ENCODE data around the gene LMBR1L. TPM values are rescaled to one million over a fixed set of nuclear protein-coding genes. Genes with fewer than 3 reads are reported as not detected.
A peak's percentile ranks its signal among the peaks of the same experiment; 100 is the strongest.
"Not testable (repeated sequence)": the region's sequence is repeated elsewhere in the genome, so short reads cannot be mapped to it uniquely, and the experiment has no call there.

Gene LMBR1L
- total RNA-seq, 1 experiment from 2014 or later, result 47.2 TPM

GRCh38 chr12:49129332-49130150 lies 18.9 kb upstream of the LMBR1L start:
- intact Hi-C loops (cut with micrococcal nuclease; ENCODE audit: unreplicated experiment), result loop anchor here (2.0 kb wide), 1 partner anchor 59 kb away; the partner anchor contains the start of gene TUBA1A
- BruUV-seq (replicated peaks), result no TSS peak
- ChIA-PET POLR2A (ENCODE audit: low non-redundant PET) (interaction anchor here (0.6 to 1.0 kb wide), 2 partner anchors 20 to 59 kb away, joined by 3 to 4 read pairs; partner anchors contain the start of gene TUBA1A), CTCF (interaction anchor here (0.5 to 1.3 kb wide), 3 partner anchors 9 to 41 kb away, joined by 3 to 8 read pairs (median 3); no protein-coding TSS in a partner anchor)
- Histone ChIP-seq H3K27me3 (replicated peaks; ENCODE audit: insufficient read depth, low read depth, low read length, poor library complexity) (no peaks in the 10 kb centered on the region), H3K9me3 (ENCODE audit: low read depth, low read length, poor library complexity, severe bottlenecking) (no peaks in the 10 kb centered on the region), H3K4me1 (ENCODE audit: insufficient read depth, low read length, poor library complexity, severe bottlenecking) (peaks cover 25% of the 10 kb centered on the region), H3K27ac (ENCODE audit: low read depth, low read length, poor library complexity, severe bottlenecking) (peak overlapping the region; percentile 100), H3K36me3 (ENCODE audit: insufficient read depth, low read length, poor library complexity, severe bottlenecking) (peaks cover 35% of the 10 kb centered on the region), H3K4me3 (ENCODE audit: low read depth, low read length, poor library complexity, severe bottlenecking) (peak overlapping the region; percentile 99)
- TF ChIP-seq CTCF (conservative IDR thresholded peaks at IDR 0.05; ENCODE audit: low read depth, low read length), result no peak
- DNase-seq (ENCODE audit: low spot score), result no peak

- H3K4me3 ChIP-seq (ENCODE audit: low read depth, low read length, poor library complexity, severe bottlenecking); intact Hi-C loops (cut with micrococcal nuclease; ENCODE audit: unreplicated experiment); H3K9me3 ChIP-seq (ENCODE audit: low read depth, low read length, poor library complexity, severe bottlenecking); H3K27me3 ChIP-seq (replicated peaks; ENCODE audit: insufficient read depth, low read depth, low read length, poor library complexity); DNase-seq (ENCODE audit: low spot score); H3K27ac ChIP-seq (ENCODE audit: low read depth, low read length, poor library complexity, severe bottlenecking): not testable (repeated sequence)
- BruUV-seq (replicated peaks), result TSS peak; percentile 53
- ChIA-PET CTCF (interaction anchor here (1.7 kb wide), 1 partner anchor 40 kb away, joined by 4 read pairs; no protein-coding TSS in a partner anchor), POLR2A (ENCODE audit: low non-redundant PET) (interaction anchor here (0.6 kb wide), 1 partner anchor 24 kb away, joined by 3 read pairs; no protein-coding TSS in a partner anchor)
- H3K36me3 ChIP-seq (ENCODE audit: insufficient read depth, low read length, poor library complexity, severe bottlenecking), result peaks cover 35% of the 10 kb centered on the region
- peaks cover 18% of the 10 kb centered on the region for H3K4me1 ChIP-seq (ENCODE audit: insufficient read depth, low read length, poor library complexity, severe bottlenecking)
Observed at GRCh38 chr12:49127971-49128370, 17.3 kb upstream of the LMBR1L start.

- no peak for TF ChIP-seq CTCF (conservative IDR thresholded peaks at IDR 0.05; ENCODE audit: low read depth, low read length)
- TF ChIP-seq EZH2 (IDR thresholded peaks at IDR 0.05; ENCODE audit: borderline replicate concordance, low read depth, low read length, poor library complexity, severe bottlenecking), result no peak
- Histone ChIP-seq H3K9me3 (ENCODE audit: low read depth, low read length, poor library complexity, severe bottlenecking) (no peaks in the 10 kb centered on the region), H3K36me3 (ENCODE audit: insufficient read depth, low read length, poor library complexity, severe bottlenecking) (peaks cover 35% of the 10 kb centered on the region), H3K27ac (ENCODE audit: low read depth, low read length, poor library complexity, severe bottlenecking) (peak overlapping the region; percentile 52), H3K4me3 (ENCODE audit: low read depth, low read length, poor library complexity, severe bottlenecking) (no peak overlapping the region), H3K27me3 (replicated peaks; ENCODE audit: insufficient read depth, low read depth, low read length, poor library complexity) (no peaks in the 10 kb centered on the region), H3K4me1 (ENCODE audit: insufficient read depth, low read length, poor library complexity, severe bottlenecking) (peaks cover 18% of the 10 kb centered on the region)
- no TSS peak for BruUV-seq (replicated peaks)
- DNase-seq (ENCODE audit: low spot score), result peak; percentile 41
- POLR2A ChIA-PET (ENCODE audit: low non-redundant PET), result interaction anchor here (0.5 to 0.6 kb wide), 3 partner anchors 13 to 133 kb away, joined by 3 read pairs; no protein-coding TSS in a partner anchor
- CTCF ChIA-PET, result interaction anchor here (1.7 kb wide), 1 partner anchor 39 kb away, joined by 4 read pairs; no protein-coding TSS in a partner anchor
- intact Hi-C loops (cut with micrococcal nuclease; ENCODE audit: unreplicated experiment), result no loop called here
Observed at GRCh38 chr12:49126852-49127763, 16.5 kb upstream of the LMBR1L start.

Data from A673 (cell line).